Kidney tubule cell (primary cell): ENCODE measurements around the gene CBFA2T3.
"Not testable (repeated sequence)": the region's sequence is repeated elsewhere in the genome, so short reads cannot be mapped to it uniquely, and the experiment has no call there.

Experiments
- DNase-seq: peaks from one replicate; pipeline ENCODE4 v3.0.0-alpha.2; 2018; ENCODE audit warnings: low spot score

Gene CBFA2T3

GRCh38 chr16:88889702-88890352, 87.2 kb downstream of the CBFA2T3 start:
- DNase-seq = not testable (repeated sequence)

GRCh38 chr16:88888461-88889387, 88.3 kb downstream of the CBFA2T3 start:
- no peak for DNase-seq

GRCh38 chr16:88888057-88888456, 89.0 kb downstream of the CBFA2T3 start:
- DNase-seq = no peak

- DNase-seq = no peak
Observed at GRCh38 chr16:88886845-88887521, 90.0 kb downstream of the CBFA2T3 start.

- DNase-seq = no peak
Observed at GRCh38 chr16:88886420-88886844, 90.6 kb downstream of the CBFA2T3 start.

- DNase-seq = no peak
Observed at GRCh38 chr16:88885693-88886280, 91.2 kb downstream of the CBFA2T3 start.

- DNase-seq = no peak
Observed at GRCh38 chr16:88884569-88885271, 92.3 kb downstream of the CBFA2T3 start.

GRCh38 chr16:88883946-88884345, 93.1 kb downstream of the CBFA2T3 start:
- no peak for DNase-seq

GRCh38 chr16:88883117-88883895, 93.7 kb downstream of the CBFA2T3 start:
- no peak for DNase-seq

- DNase-seq = no peak
Observed at GRCh38 chr16:88882358-88883030, 94.5 kb downstream of the CBFA2T3 start.

GRCh38 chr16:88881675-88882357, 95.2 kb downstream of the CBFA2T3 start:
- DNase-seq = no peak

- DNase-seq = peak; percentile 12
Observed at GRCh38 chr16:88881007-88881615, 95.9 kb downstream of the CBFA2T3 start.

GRCh38 chr16:88880226-88881006, 96.6 kb downstream of the CBFA2T3 start:
- no peak for DNase-seq

GRCh38 chr16:88879788-88880055, 97.3 kb downstream of the CBFA2T3 start:
- DNase-seq = no peak

- DNase-seq = no peak
Observed at GRCh38 chr16:88878967-88879787, 97.8 kb downstream of the CBFA2T3 start.

GRCh38 chr16:88878356-88878755, 98.7 kb downstream of the CBFA2T3 start:
- DNase-seq = no peak

GRCh38 chr16:88877564-88878289, 99.3 kb downstream of the CBFA2T3 start:
- DNase-seq = no peak
